22Rv1 (cell line): ENCODE results near the gene SORCS2.

Experiments used
- ZFX ChIP-seq: fragments of 450-650 bp; IDR thresholded peaks from 2 replicates; pipeline ENCODE4 v1.6.1; 2017; ENCODE audit warnings: antibody characterized with exemption, borderline replicate concordance
- TF ChIP-seq, protein P1 (sequence below): fragments of 450-650 bp; IDR thresholded peaks from 2 replicates; pipeline ENCODE4 v1.5.1; 2017; ENCODE audit warnings: mild to moderate bottlenecking

DNA sequence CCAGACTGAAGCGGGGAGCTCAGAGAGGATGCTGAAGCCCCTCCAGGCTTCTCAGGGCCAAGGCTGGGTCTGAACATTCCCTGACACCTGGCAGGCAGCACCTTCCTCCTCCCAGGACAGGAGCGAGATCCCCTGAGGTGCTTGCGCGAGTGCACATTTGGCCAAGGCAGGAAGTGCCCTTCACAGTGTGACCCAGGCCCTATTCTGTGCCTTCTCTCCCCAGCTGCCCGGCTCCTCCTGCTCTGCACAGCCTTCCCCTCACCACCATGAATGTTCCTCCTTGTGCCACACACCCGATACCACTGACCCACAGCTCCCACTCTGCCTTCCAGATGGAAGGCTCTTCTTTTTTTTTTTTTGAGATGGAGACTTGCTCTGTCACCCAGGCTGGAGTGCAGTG, 259.5 kb downstream of the SORCS2 start:
- TF ChIP-seq, protein P1, sequence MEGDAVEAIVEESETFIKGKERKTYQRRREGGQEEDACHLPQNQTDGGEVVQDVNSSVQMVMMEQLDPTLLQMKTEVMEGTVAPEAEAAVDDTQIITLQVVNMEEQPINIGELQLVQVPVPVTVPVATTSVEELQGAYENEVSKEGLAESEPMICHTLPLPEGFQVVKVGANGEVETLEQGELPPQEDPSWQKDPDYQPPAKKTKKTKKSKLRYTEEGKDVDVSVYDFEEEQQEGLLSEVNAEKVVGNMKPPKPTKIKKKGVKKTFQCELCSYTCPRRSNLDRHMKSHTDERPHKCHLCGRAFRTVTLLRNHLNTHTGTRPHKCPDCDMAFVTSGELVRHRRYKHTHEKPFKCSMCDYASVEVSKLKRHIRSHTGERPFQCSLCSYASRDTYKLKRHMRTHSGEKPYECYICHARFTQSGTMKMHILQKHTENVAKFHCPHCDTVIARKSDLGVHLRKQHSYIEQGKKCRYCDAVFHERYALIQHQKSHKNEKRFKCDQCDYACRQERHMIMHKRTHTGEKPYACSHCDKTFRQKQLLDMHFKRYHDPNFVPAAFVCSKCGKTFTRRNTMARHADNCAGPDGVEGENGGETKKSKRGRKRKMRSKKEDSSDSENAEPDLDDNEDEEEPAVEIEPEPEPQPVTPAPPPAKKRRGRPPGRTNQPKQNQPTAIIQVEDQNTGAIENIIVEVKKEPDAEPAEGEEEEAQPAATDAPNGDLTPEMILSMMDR, result no peak
- TF ChIP-seq ZFX, result no peak
